ENCODE measurements around the gene PLA2G12B.
"Not testable (repeated sequence)": the region's sequence is repeated elsewhere in the genome, so short reads cannot be mapped to it uniquely, and the experiment has no call there.

Gene PLA2G12B

DNA sequence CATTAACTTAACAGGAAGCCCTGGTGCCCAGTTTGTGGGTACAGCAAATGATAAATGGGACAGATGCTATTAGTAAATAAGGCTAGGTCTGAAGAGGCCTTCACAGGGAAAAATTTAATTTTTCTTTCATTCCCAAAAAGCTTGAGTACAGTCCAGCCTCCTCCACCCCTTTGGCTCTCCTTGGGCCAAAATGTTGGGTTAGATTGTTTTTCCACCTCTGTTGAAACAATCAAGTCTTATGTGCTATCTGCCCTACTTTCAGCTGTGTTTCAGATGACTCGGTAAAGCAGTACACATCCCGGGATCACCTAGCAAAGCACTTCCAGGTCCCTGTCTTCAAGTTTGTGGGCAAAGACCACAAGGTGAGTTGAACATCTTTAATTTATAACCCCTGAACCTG lies 24.3 kb downstream of the PLA2G12B start:
- TF ChIP-seq ZFX (IDR thresholded peaks at IDR 0.05; ENCODE audit: borderline replicate concordance) (no peak), CTCF (IDR thresholded peaks at IDR 0.05) (no peak)
- no peak overlapping the region for H3K27ac ChIP-seq

GRCh38 chr10:72928798-72929197 lies 25.8 kb downstream of the PLA2G12B start:
- TF ChIP-seq ZFX (IDR thresholded peaks at IDR 0.05; ENCODE audit: borderline replicate concordance) (no peak), CTCF (IDR thresholded peaks at IDR 0.05) (no peak)

DNA sequence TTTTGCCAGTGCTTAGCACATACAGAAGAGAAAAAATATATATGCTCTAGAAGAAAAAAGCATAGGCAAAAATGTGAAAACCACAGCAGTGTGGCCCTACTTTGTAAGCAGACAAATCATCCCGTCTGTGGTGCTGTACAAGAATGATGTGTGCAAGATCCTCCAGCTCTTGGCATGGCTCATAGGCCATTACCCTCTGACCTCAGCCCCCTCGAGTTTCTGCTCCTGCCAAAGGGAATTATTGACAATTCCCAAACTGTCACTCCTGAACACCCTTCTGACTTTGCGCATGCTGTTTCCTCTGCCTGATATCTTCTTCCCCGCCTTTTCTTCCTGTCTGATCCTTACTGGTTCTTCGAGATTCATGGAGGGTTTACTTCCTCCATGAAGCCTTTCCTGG lies 27.1 kb downstream of the PLA2G12B start:
- TF ChIP-seq CTCF (IDR thresholded peaks at IDR 0.05) (no peak), ZFX (IDR thresholded peaks at IDR 0.05; ENCODE audit: borderline replicate concordance) (no peak)
- no peak overlapping the region for H3K27ac ChIP-seq

More at GRCh38 chr10:72928798-72929197, 25.8 kb downstream of the PLA2G12B start:
- H3K27ac ChIP-seq = no peak overlapping the region

- no peak overlapping the region for H3K27ac ChIP-seq
- TF ChIP-seq ZFX (IDR thresholded peaks at IDR 0.05; ENCODE audit: borderline replicate concordance) = no peak
- TF ChIP-seq CTCF (IDR thresholded peaks at IDR 0.05) = no peak
These were observed 28.6 kb downstream of the PLA2G12B start for GRCh38 chr10:72925951-72926465.

- H3K27ac ChIP-seq = no peak overlapping the region
- TF ChIP-seq CTCF (IDR thresholded peaks at IDR 0.05) (no peak), ZFX (IDR thresholded peaks at IDR 0.05; ENCODE audit: borderline replicate concordance) (no peak)
These were observed 30.3 kb downstream of the PLA2G12B start for GRCh38 chr10:72924351-72924750.

DNA sequence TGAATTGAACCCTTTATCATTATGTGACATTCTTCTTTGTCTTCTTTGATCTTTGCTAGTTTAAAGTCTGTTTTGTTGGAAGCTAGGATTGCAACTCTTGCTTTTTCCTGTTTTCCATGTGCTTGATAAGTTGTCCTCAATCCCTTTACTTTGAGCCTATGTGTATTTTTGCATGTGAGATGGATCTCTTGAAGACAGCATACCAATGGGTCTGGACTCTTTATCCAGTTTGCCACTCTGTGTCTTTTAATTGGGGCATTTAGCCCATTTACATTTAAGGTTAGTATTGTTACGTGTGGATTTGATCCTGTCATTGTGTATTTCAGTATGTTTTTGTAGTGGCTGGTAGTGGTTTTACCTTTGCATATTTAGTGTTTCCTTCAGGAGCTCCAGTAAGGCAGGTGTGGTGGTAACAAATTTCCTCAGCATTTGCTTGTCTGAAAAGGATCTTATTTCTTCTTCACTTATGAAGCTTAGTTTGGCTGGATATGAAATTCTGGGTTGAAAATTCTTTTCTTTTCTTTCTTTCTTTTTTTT lies 33.4 kb downstream of the PLA2G12B start:
- H3K27ac ChIP-seq = not testable (repeated sequence)

- H3K27ac ChIP-seq = no peak overlapping the region
- no peak for TF ChIP-seq ZFX (IDR thresholded peaks at IDR 0.05; ENCODE audit: borderline replicate concordance)
- TF ChIP-seq CTCF (IDR thresholded peaks at IDR 0.05) = no peak
These were observed 36.3 kb downstream of the PLA2G12B start for GRCh38 chr10:72918352-72918751.

GRCh38 chr10:72917803-72918332 lies 36.7 kb downstream of the PLA2G12B start:
- not testable (repeated sequence) for H3K27ac ChIP-seq

DNA sequence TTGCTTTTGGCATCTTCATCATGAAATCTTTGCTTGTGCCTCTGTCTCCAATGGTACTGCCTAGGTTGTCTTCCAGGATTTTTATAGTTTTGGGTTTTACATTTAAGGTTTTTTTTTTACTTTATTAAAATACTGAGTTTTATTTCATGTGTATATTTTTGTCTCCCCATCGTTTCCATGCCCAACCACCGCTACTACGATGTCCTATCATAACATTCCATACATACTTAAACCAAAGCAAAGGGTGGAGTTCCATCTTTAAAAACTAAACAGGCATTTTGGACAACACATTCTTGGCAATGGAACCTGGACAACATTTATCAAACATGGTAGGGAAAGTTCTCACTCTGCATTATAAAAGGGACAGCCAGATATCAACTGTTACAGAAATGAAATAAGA lies 37.4 kb downstream of the PLA2G12B start:
- not testable (repeated sequence) for H3K27ac ChIP-seq

Data from 22Rv1 (cell line).